Nucleus accumbens (tissue), 56 donors: ENCODE measurements around the gene CD302.
"Not testable (repeated sequence)": the region's sequence is repeated elsewhere in the genome, so short reads cannot be mapped to it uniquely, and the experiment has no call there.

Experiments used
- DNase-seq, 56 donors: peaks; one replicate each; lab custom pipeline; 2025; lab: John Stamatoyannopoulos, UW

Gene CD302

GRCh38 chr2:159797543-159798375 is at the start of gene CD302:
TSS of gene CD302 (minus strand) at chr2:159798208. CDS start at chr2:159798198, 10 bp downstream.
- peak in 44 of 56 donors; percentile 3 to 64 (median 34) for DNase-seq

- no peak for DNase-seq
These were observed 48.6 kb upstream of the CD302 start for GRCh38 chr2:159846564-159846963.

GRCh38 chr2:159840616-159841015 is 42.6 kb upstream of the CD302 start:
- DNase-seq, result no peak

GRCh38 chr2:159832858-159833257 is 34.9 kb upstream of the CD302 start:
- DNase-seq, result no peak

GRCh38 chr2:159832026-159832425 is 34.0 kb upstream of the CD302 start:
- DNase-seq, result no peak

- no peak for DNase-seq
These were observed 31.4 kb upstream of the CD302 start for GRCh38 chr2:159829376-159829775.

GRCh38 chr2:159828738-159829137 is 30.7 kb upstream of the CD302 start:
- DNase-seq, result no peak

- DNase-seq, result not testable (repeated sequence)
These were observed 24.4 kb upstream of the CD302 start for GRCh38 chr2:159822478-159822833.

GRCh38 chr2:159821775-159822477 is 23.9 kb upstream of the CD302 start:
- DNase-seq, result not testable (repeated sequence)

GRCh38 chr2:159818940-159819339 is 20.9 kb upstream of the CD302 start:
- no peak for DNase-seq

GRCh38 chr2:159817283-159817682 is 19.3 kb upstream of the CD302 start:
- no peak for DNase-seq

- DNase-seq, result no peak
These were observed 13.2 kb upstream of the CD302 start for GRCh38 chr2:159811232-159811631.

GRCh38 chr2:159808032-159808425 is 10.0 kb upstream of the CD302 start:
- no peak for DNase-seq

- peak in 9 of 56 donors; percentile 6 to 35 (median 13) for DNase-seq
These were observed 9.4 kb upstream of the CD302 start for GRCh38 chr2:159807183-159808031.

GRCh38 chr2:159804941-159805340 is 6.9 kb upstream of the CD302 start:
- no peak for DNase-seq

- no peak for DNase-seq
These were observed 5.4 kb upstream of the CD302 start for GRCh38 chr2:159803235-159803962.

GRCh38 chr2:159802673-159803072 is 4.7 kb upstream of the CD302 start:
- DNase-seq, result no peak

- no peak for DNase-seq
These were observed 1.8 kb upstream of the CD302 start for GRCh38 chr2:159799833-159800232.

GRCh38 chr2:159798376-159798725 is 343 bp upstream of the CD302 start:
- DNase-seq, result no peak

- DNase-seq, result no peak
These were observed 824 bp downstream of the CD302 start for GRCh38 chr2:159797225-159797542.
